Fibroblast of upper back skin (primary cell): ENCODE results near the gene MCTP1.
"Not testable (repeated sequence)": the region's sequence is repeated elsewhere in the genome, so short reads cannot be mapped to it uniquely, and the experiment has no call there.

Experiments used
- DNase-seq: peaks from one replicate; pipeline ENCODE4 v3.0.0-alpha.2; 2013

MCTP1 gene

DNA sequence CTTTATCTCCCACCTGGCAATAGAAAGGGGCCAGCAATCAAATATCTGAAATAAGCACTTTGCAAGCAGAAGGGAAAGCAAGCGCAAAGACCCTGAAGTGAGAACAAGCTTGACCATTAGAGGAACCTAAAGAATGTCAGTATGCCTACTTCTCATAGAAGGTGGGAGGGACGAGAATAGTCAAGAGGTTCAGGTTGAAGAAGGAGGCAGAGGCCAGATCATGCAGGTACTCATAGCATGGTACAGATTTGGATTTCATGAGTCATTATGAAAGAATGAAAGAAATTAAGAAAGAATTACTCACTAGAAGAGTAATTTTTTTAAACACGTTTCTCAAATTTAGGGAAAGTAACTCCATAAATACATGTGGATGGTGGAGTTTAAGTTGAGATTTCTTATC, 33.7 kb downstream of the MCTP1 start:
- DNase-seq: no peak

DNA sequence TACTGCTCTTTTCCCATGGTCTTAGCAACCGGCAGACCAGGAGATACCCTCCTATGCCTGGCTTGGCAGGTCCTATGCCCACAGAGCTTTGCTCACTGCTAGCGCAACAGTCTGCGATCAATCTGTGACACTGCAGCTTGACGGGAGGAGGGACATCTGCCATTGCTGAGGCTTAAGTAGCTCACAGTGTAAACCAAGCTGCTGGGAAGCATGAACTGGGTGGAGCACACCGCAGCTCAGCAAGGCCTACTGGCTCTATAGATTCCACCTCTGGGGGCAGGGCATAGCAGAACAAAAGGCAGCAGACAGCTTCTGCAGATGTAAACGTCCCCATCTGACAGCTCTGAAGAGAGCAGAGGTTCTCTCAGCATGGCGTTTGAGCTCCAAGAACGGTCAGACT, 40.4 kb downstream of the MCTP1 start:
- DNase-seq: no peak

DNA sequence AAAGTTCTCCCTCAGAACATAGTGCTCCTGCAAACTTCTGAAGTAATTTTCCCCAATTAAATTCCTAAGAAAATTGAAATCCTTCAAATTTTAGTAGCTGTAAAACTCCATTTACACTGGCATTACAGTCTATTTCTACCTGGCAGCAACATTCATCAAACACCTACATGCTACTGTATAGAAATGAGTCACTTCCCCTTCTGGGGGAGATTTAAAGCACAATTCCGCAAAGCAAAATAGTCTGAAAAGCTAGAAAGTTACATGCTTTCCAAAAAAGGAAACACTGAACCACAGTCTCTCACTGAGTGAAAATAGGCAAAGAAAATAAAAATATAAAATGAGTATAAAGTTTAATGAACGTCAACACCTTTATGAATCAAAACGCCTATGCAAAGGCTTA, 43.3 kb downstream of the MCTP1 start:
- DNase-seq: no peak

DNA sequence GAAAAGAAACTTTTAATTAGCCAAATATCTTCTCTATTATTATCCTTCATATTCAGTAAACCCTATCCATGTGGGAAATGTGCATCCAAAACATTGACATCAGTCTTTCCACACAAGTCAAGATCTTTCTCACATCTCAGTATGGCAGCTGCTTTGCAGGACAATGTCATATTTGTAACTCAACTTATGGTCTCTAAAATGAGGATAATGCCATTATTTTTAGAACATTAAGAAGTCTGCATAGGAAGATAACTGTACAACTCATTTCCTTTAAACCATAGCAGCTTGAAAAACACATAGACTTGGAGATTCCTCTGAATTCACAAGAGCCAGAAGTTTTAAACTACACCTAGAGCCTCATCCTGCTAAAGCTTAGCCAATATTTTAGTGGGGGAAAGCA, 43.7 kb downstream of the MCTP1 start:
- no peak for DNase-seq

DNA sequence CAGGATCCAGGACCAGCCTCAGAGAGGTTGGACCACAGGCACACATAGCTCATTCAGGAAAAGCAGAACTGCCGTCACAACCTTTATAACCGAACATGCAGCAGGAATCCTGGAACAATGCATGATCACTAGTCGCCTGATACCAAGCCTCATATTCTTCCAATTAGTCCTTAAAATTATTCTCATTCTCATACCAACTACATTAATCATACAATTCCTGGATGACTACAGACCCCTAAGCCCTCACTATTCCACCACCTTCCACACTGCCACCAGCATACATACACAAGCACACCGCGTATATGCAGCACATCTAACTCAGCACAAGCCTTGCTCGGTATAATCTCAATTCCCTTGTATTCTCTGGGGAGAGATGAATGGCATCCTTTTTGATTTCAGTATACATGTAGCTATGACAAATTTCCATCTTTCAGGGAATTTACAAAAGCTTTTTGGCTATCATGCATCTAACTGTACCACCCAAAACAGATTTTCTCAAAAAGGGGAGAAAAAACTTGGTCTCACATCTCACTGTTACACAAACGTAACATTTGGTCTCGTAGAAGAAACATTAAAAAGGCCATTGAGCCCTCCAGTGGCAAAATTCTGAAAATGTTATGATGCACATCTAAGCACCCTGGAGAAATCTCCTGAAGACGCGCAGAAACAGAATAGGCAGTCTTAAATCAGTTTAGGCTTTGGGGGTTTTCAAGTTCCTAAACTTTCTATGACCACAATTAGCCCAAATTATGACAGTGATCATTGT, 46.2 kb downstream of the MCTP1 start:
- DNase-seq: peak; percentile 61

DNA sequence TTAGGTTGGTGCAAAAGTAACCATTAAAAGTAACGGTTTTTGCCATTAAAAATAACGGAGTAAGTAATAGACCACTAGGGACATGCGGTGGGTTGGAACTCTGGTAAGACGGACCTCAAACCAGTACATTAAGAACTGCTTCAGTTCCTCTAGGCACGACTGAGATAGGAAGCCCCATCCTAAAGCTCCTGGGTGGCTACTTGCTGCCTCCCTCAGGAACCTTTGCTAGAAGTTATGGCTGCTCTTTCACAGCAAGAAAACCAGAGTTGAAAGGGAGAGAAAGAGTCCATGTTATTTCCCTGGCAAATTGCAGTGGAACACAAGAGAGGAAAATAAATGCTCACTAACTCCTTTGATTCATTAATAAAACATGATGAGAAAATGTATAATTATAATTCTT, 47.6 kb downstream of the MCTP1 start:
- DNase-seq: no peak

DNA sequence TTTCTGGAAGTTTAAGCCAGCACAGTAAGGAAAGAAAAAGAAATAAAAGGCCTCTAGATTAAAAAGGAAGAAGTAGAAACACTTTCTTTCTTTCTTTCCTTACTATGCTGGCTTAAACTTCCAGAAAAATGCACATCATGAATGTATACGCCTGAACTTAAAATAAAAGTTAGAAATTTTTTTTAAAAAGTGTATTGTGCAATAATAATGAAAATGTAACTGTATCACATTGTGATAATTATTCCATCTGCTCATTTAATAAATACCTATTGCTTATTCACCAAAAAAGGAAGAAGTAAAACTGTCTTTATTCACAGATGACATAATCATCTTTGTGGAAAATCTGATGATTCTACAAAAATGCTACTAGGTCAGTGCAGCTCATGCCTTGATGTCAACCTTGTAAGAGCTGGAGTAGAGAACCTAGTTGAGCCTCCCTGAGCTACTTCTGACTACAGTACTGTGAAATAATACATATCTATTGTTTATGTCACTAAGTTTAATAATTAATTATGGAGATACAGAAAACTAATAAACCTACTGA, 49.4 kb downstream of the MCTP1 start:
- DNase-seq: no peak

DNA sequence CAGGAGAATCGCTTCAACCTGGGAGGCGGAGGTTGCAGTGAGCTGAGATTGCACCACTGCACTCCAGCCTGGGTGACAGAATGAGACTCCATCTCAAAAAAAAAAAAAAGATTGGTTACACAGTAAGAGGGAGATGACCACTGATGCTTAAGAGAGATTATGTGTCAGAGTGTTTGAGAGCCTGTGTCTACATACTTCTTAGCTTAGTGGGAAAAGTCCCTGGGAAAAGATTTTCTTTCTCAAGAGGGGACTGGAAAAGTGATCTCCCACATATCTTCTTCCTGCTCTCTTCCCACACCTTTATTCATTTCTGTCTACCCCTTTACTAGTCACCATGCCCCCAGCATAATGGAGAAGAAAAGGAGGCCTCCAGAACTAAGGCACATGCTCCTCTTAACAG, 55.2 kb downstream of the MCTP1 start:
- DNase-seq: no peak

DNA sequence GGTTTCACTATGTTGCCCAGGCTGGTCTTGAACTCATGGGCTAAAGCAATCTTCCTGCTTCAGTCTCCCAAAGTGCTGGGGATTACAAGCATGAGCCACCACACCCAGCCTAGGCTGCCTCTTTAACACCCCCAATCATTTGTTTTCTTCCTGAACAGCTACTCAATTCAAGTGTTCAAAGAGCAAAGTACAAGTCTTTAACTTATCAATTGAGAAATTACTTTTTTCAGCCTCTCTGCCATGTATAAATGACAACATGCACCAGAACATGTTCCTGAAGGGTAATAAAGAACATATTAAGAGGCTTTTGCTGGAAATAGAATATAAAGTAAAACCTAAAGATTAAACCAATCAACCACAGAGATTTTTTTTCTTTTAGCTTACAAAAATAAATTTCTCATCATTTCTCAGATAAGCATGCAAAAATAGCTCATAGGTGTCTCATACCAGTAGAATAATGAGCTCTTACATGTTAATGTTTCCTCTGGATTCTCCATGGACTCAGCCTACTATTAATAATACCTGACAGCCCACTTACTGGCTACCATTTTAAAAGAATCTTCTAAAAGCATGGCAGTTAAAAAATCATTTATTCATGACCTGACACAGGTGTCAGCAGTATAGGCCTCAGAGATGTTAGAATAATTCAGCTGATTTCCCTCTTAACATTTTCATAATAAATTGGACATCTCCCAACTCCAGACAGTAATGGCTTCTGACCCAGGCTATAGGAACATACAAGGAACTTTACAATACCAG, 60.0 kb downstream of the MCTP1 start:
- DNase-seq: no peak

DNA sequence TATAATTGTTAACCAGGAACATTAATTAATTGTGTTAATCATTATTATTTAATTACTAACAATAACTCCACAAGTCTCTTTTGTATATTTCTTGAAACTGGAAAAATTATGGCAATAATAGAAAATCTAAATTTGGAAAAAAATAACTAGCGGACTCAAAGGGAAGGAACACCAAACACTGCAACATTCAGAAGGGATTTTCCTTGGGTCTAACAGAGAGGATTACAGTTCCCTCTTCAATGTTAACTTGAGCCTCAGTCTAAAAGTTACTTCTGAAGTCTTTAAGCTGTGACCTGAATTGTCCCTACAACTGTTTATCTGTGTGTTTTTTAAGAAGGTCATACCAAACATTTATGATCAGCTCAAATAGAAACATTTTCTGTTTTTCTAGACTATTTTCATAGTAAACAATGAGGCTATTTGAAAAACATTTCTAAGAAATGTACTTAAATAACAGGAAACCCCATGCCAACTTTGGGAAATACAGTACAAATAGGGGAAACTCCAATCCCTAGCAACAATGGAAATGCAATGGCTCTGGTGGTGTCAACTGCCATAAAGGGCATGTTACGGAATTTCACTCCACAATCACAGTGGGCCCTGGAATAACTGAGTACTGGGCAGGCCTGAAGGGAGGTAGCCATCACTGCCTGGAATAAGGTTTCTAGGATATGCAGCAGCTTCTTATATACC, 61.2 kb downstream of the MCTP1 start:
- no peak for DNase-seq

DNA sequence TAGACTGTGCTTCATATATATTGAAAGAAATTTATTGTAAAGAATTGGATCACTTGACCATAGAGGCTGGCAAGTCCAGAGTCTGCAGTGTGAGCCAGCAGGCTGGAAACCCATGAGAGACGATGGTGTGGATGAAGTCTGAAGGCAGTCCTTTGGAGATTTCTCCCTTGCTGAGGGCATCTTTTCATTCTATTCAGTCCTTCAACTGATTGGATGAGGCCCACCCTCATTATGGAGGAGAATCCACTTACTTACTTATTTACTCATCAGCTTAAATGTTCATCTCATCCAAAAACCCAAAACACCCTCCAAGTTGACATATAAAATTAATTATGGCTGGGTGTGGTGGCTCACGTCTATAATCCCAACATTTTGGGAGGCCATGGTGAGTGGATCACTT, 62.1 kb downstream of the MCTP1 start:
- DNase-seq: no peak

DNA sequence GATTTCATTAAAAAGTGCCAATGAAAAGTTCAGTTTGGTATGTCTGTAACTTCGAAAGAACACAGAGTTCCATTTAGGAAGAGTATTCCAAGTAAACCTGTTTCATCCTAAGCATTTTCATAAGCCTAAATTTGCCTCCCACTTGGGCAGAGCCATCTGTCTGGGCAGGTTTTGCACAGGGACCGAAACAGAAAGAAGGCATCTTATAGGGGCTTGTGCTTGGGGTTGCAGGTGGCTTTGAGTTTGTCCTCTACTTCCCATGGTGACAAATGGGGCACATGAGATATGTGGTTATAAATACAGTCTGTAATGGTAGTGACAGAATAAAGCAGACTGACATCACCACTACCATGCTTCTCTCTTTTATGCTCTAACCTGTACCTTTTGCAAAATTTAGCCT, 63.7 kb downstream of the MCTP1 start:
- DNase-seq: no peak

DNA sequence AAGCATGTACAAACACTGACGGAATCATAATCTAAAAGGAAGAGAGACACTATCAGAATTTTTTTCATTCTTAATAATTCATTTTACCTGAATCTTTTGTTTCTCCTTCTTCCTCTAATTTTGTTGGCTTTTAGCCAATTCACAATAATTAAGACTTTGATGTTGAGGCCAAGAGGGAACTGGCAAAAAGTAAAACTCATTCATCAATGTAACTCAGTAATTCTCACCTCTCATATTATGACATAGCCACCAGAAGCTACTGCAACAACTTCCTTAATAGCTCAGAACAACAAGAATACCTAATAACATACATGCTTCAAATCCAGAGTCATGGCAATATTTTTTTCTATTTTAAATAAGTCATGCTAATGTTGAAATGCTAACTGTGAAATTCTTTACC, 64.5 kb downstream of the MCTP1 start:
- no peak for DNase-seq

DNA sequence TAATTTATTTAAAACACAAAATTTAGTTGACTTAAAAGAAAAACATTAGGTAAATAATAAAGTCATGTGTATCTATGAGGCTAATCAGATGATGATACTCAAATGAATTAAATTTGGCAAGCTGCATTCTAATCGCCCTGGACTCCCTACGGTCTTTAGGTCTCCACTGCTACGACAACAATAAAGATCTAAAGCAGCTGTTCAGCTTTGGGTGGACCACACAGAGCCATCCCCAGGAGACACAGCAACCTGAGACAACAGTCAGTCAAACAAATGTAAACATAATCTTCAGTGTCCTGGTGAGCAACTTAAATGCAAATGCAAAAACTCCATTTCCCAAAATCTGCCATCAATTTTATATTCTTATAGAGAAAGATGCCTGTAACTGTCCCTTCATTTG, 65.5 kb downstream of the MCTP1 start:
- DNase-seq: no peak

DNA sequence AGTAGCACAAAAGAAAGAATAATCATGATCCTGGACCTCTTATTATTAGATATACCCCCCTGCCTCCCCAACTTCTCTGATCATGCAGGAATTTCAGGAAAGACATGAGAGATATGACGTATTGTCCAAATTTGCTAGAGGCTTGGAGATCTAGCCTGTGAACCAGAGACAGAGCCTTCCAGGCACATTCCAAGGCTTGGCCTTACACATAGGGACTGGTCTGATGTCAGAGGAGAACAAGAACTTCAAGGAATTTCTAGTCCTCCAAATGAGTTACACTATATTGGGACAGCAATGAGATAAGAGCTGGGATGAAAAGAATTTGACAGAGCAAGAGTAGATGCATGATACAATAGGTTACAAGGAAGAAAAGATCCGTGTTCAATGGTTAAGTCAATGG, 67.0 kb downstream of the MCTP1 start:
- DNase-seq: no peak

DNA sequence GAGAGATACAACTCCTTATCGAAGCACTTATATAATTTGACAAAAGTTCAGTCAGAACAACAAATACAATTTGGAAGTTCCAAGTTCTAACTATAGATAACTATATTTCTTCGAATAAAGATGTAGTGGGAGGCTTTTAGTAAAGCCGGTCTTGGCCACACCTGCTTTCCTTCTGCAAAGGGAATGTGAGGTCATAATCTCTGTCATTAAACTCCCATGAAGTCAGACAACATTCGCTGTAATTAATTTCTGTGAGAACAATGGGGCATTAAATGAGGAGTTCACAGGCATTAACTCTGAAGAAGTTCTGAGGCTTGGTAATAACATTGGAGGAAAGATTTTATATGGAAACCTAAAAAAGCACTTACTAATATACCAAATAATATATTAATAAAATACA, 67.5 kb downstream of the MCTP1 start:
- DNase-seq: no peak

DNA sequence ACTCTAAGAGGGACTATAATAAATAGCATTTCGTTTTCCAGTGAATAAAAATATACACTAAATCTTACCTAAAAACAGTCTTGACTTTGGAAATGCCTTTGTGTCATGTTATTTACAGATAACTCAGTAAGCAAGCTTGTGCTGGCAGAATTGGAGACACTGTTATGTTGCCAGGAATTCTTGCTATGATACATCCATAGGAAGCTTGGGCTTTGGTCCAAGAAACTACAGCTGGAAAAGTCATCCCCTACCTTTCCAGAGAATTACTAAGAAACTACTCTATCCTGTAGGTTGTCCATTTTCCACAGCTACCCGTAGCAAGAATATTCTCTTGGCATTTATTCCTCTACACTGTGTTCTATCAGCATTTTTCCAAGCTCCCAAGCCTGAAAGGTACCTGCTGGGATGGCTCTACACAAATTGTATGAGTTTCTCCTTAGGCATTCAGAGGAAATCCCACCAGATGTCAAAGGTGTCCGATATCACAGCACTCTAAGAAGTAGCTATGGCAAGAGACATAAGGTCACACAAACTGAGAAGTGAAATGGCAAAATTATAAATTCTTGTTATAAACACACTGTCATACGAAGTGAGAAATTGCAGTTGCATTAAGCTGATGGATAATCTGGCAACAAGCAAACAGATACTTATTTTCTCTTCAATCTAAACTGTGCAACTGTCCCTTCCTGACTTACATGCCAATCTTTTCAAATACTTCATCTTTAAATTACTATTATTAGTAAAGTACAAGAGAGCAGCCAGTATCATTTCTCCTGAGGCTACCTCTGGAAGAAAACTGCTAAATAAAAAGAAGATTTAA, 68.5 kb downstream of the MCTP1 start:
- DNase-seq: peak; percentile 40

DNA sequence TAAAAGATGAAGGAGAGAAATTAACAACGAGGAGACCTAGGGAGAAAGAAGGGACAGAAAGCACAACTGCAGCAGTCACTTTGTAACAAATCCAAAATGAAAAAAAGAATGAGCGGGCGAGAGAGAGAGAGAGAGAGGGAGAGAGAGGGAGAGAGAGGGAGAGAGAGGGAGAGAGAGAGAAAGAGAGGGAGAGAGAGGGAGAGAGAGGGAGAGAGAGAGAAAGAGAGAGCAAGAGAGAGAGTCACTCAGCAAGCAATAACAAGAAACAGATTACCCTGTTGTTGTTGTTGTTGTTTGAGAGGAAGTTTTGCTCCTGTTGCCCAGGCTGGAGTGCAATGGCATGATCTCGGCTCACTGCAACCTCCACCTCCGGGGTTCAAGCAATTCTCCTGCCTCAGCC, 77.1 kb downstream of the MCTP1 start:
- not testable (repeated sequence) for DNase-seq

DNA sequence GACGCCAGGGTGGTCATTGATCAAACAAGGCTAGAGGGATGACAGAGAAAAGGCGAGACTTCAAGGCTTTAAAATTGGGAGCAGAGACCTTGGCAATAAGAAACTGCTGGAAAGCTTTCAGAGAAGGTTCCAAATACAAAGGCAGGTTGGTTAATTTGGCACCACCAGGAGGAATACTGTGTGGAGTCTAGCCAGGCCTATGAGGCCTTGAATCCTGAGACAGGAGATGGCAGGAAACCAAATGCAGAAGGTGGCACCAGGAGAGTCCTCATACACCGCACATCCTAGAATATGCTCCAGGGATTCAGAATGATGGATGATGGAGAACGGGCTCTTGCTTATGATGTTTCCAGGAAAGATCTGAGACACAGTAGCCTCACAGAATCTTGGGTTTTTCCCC, 90.0 kb downstream of the MCTP1 start:
- no peak for DNase-seq

DNA sequence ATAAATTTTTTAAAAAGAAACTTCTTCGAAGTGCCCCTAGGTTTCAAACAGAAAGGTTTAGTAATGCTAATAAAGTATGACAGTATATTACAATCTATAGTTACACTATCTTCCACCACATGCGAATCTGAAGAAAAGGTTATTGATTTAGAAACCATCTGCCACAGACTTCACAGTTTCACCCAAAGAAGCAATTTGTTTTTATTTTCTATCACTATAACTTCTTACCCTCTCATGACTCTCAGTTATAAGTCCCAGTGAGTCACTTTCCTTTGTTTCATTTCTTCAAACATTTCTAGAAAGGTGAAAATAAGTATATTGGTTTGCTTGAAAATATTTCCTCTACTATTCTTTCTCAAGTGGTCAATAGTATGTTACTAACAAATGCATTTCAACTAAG, 93.6 kb downstream of the MCTP1 start:
- DNase-seq: no peak

DNA sequence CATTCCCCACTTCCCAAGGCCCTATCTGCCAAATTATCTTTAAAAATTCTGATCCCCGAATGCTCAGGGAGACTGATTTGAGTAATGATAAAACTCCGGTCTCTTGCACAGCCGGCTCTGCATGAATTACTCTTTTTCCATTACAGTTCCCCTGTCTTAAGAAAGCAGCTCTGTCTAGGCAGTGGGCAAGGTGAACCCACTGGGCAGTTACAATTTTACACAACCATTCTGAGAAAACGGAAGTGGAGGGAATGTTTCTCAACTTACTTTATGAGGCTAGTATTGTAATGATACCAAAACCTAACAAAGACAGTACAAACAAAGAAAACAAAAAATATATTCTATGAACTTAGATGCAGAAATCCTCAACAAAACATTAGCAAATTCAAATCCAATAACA, 100.0 kb downstream of the MCTP1 start:
- DNase-seq: no peak

DNA sequence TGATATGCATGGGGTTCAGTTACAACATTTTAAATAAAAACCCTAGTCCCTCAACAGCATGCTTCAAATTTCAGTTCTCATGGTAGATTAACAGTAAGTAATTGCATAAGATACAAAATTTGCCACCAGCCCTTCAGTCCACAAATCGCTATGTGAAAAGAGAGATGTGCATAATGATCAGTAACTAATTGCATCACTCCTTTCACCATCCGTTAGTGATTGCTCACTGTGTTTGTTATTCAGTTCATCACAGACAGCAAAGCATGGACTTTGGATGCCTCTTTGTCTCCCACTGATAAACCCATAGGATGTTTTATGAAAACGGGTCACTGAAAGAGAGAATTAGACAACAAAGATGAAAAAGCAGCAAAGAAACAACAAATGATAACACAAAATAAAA, 103.2 kb downstream of the MCTP1 start:
- DNase-seq: no peak
